Suprapubic skin (tissue), 4 donors: ENCODE measurements around the gene CHRM1. TPM values are rescaled to one million over a fixed set of nuclear protein-coding genes. Genes with fewer than 3 reads are reported as not detected.

Experiments used
- DNase-seq, 2 donors: peaks; one replicate each; pipeline ENCODE4 v3.0.0-alpha.2; 2019; ENCODE audit warnings: low spot score in 2 of 2
- H3K27ac ChIP-seq: fragments of 200-600 bp; sonication (generic); one replicate; pipeline ENCODE4 v1.5.1; 2019
- H3K27me3 ChIP-seq: fragments of 200-600 bp; sonication (generic); one replicate; pipeline ENCODE4 v1.5.1; 2019
- H3K36me3 ChIP-seq: fragments of 200-600 bp; sonication (generic); one replicate; pipeline ENCODE4 v1.5.1; 2019
- H3K4me1 ChIP-seq: fragments of 200-600 bp; sonication (generic); one replicate; pipeline ENCODE4 v1.5.1; 2019
- H3K4me3 ChIP-seq: fragments of 200-600 bp; sonication (generic); one replicate; pipeline ENCODE4 v1.5.1; 2019; ENCODE audit warnings: mild to moderate bottlenecking
- H3K9me3 ChIP-seq: fragments of 200-600 bp; sonication (generic); one replicate; pipeline ENCODE4 v1.5.1; 2019
- CTCF ChIP-seq, 2 donors: fragments of 200-600 bp in 1 of 2; fragments of 450-650 bp in 1 of 2; sonication (generic) in 1 of 2; IDR thresholded peaks; one replicate each; pipeline ENCODE4 v1.5.1; 2016 to 2019; ENCODE audit warnings: antibody characterized with exemption in 2 of 2, mild to moderate bottlenecking in 1 of 2, moderate library complexity in 1 of 2
- EP300 ChIP-seq: sonication (generic); formaldehyde crosslinking; IDR thresholded peaks from one replicate; pipeline ENCODE4 v1.6.1; 2017; ENCODE audit warnings: antibody characterized with exemption
- POLR2A ChIP-seq, 2 donors: fragments of 450-650 bp; IDR thresholded peaks; one replicate each; pipeline ENCODE4 v1.6.1; 2017; ENCODE audit warnings: antibody characterized with exemption in 2 of 2, mild to moderate bottlenecking in 2 of 2, moderate library complexity in 2 of 2
- POLR2AphosphoS5 ChIP-seq, 3 donors: sonication (generic); formaldehyde crosslinking; IDR thresholded peaks; one replicate each; pipeline ENCODE4 v1.6.1; 2017; ENCODE audit warnings: antibody characterized with exemption in 3 of 3
- WGBS: methylation state at CpG from one replicate; pipeline ENCODE4 v1.1.5; 2018; 5-methylcytosine and 5-hydroxymethylcytosine counted together
- total RNA-seq, 4 donors: library from RNA; depleted of rRNA; stranded (reverse); fragments of >200 nt; gene quantifications; one replicate each; pipeline ENCODE4 v1.1.0, GENCODE V29; 2016

CHRM1 gene
- total RNA-seq, 4 donors from 2014 or later: 2.5 to 5.4 (median 4.5) TPM

GRCh38 chr11:62897311-62897710 lies 23.9 kb downstream of the CHRM1 start:
- 62% methylated on average over 2 of the region's 2 CpGs for WGBS
- no peaks in the 10 kb centered on the region for H3K36me3 ChIP-seq
- H3K27ac ChIP-seq: no peak overlapping the region

GRCh38 chr11:62896049-62896448 lies 25.1 kb downstream of the CHRM1 start:
- 37% methylated on average over 10 of the region's 10 CpGs for WGBS
- H3K9me3 ChIP-seq: no peaks in the 10 kb centered on the region
- no peaks in the 10 kb centered on the region for H3K4me1 ChIP-seq
- H3K27ac ChIP-seq: no peak overlapping the region
- no peak for DNase-seq
- no peak overlapping the region for H3K4me3 ChIP-seq
- no peaks in the 10 kb centered on the region for H3K27me3 ChIP-seq
- TF ChIP-seq EP300: no peak
- TF ChIP-seq POLR2AphosphoS5 (IDR thresholded peaks at IDR 0.05): no peak
- TF ChIP-seq CTCF (IDR thresholded peaks at IDR 0.05): no peak
- TF ChIP-seq POLR2A (IDR thresholded peaks at IDR 0.05): no peak
- no peaks in the 10 kb centered on the region for H3K36me3 ChIP-seq

More at GRCh38 chr11:62897311-62897710, 23.9 kb downstream of the CHRM1 start:
- DNase-seq: no peak
- Histone ChIP-seq H3K4me1 (no peaks in the 10 kb centered on the region), H3K27me3 (no peaks in the 10 kb centered on the region), H3K4me3 (no peak overlapping the region), H3K9me3 (no peaks in the 10 kb centered on the region)
- TF ChIP-seq CTCF (IDR thresholded peaks at IDR 0.05) (no peak), POLR2AphosphoS5 (IDR thresholded peaks at IDR 0.05) (no peak), POLR2A (IDR thresholded peaks at IDR 0.05) (no peak), EP300 (no peak)

- no peaks in the 10 kb centered on the region for H3K36me3 ChIP-seq
- DNase-seq: no peak
- TF ChIP-seq CTCF (IDR thresholded peaks at IDR 0.05): no peak
- no peak for TF ChIP-seq POLR2AphosphoS5 (IDR thresholded peaks at IDR 0.05)
- 54% methylated on average over 6 of the region's 6 CpGs for WGBS
- no peaks in the 10 kb centered on the region for H3K4me1 ChIP-seq
- no peaks in the 10 kb centered on the region for H3K9me3 ChIP-seq
- H3K27ac ChIP-seq: no peak overlapping the region
- H3K4me3 ChIP-seq: no peak overlapping the region
- H3K27me3 ChIP-seq: no peaks in the 10 kb centered on the region
Observed at GRCh38 chr11:62895501-62895900, 25.7 kb downstream of the CHRM1 start.

- H3K27me3 ChIP-seq: no peaks in the 10 kb centered on the region
- H3K9me3 ChIP-seq: no peaks in the 10 kb centered on the region
- peaks cover 25% of the 10 kb centered on the region for H3K36me3 ChIP-seq
- H3K4me1 ChIP-seq: peaks cover 11% of the 10 kb centered on the region
- no peak overlapping the region for H3K4me3 ChIP-seq
- no peak overlapping the region for H3K27ac ChIP-seq
- DNase-seq: no peak
- 87% methylated on average over 10 of the region's 10 CpGs for WGBS
- TF ChIP-seq POLR2A (IDR thresholded peaks at IDR 0.05) (no peak), EP300 (no peak), CTCF (IDR thresholded peaks at IDR 0.05) (no peak), POLR2AphosphoS5 (IDR thresholded peaks at IDR 0.05) (no peak)
Observed at GRCh38 chr11:62892077-62892922, 28.9 kb downstream of the CHRM1 start.

- no peaks in the 10 kb centered on the region for H3K27me3 ChIP-seq
- no peaks in the 10 kb centered on the region for H3K9me3 ChIP-seq
- no peak overlapping the region for H3K4me3 ChIP-seq
- H3K27ac ChIP-seq: no peak overlapping the region
- no peak for DNase-seq
- peaks cover 36% of the 10 kb centered on the region for H3K4me1 ChIP-seq
- TF ChIP-seq POLR2AphosphoS5 (IDR thresholded peaks at IDR 0.05) (no peak), POLR2A (IDR thresholded peaks at IDR 0.05) (no peak), CTCF (IDR thresholded peaks at IDR 0.05) (no peak)
- 64% methylated on average over 11 of the region's 11 CpGs for whole genome bisulfite sequencing
- H3K36me3 ChIP-seq: peaks cover 50% of the 10 kb centered on the region
Observed at GRCh38 chr11:62889484-62890437, 31.4 kb downstream of the CHRM1 start.
